Thoracic aorta (tissue), 2 donors: ENCODE measurements around the gene B3GNT2. TPM values are rescaled to one million over a fixed set of nuclear protein-coding genes. Genes with fewer than 3 reads are reported as not detected.

ENCODE experiments used
- ATAC-seq: fragments of 150-250 bp; one replicate; pipeline ENCODE4 v1.8.0; 2017; ENCODE audit warnings: low read depth; ENCODE audit not compliant: insufficient number of reproducible peaks, low FRiP score
- DNase-seq: peaks from one replicate; pipeline ENCODE4 v3.0.0-alpha.2; 2020; ENCODE audit warnings: low spot score
- H3K27ac ChIP-seq, 2 donors: fragments of 200-600 bp; sonication (generic); 1 replicate in 1 of 2; 2 replicates in 1 of 2; pipeline ENCODE4 v1.5.1; 2016; ENCODE audit warnings: mild to moderate bottlenecking in 2 of 2, moderate library complexity in 2 of 2
- H3K27me3 ChIP-seq: fragments of 200-600 bp; sonication (generic); replicated peaks from 2 replicates; pipeline ENCODE4 v1.6.0; 2016; ENCODE audit warnings: mild to moderate bottlenecking; ENCODE audit not compliant: insufficient read depth
- H3K36me3 ChIP-seq: fragments of 200-600 bp; sonication (generic); one replicate; pipeline ENCODE4 v1.5.1; 2016
- H3K4me1 ChIP-seq, 2 donors: fragments of 200-600 bp; sonication (generic); 1 replicate in 1 of 2; 2 replicates in 1 of 2; pipeline versions ENCODE4 v1.5.1 to v1.6.0; 2016; ENCODE audit warnings: low read depth in 2 of 2, mild to moderate bottlenecking in 1 of 2; ENCODE audit not compliant: control insufficient read depth in 1 of 2
- H3K4me3 ChIP-seq: fragments of 200-600 bp; sonication (generic); 2 replicates; pipeline ENCODE4 v1.5.1; 2016; ENCODE audit warnings: mild to moderate bottlenecking
- H3K9me3 ChIP-seq: fragments of 200-600 bp; sonication (generic); 2 replicates; pipeline ENCODE4 v1.5.1; 2016
- CTCF ChIP-seq: fragments of 200-600 bp; sonication (generic); IDR thresholded peaks from one replicate; pipeline ENCODE4 v1.5.1; 2019; ENCODE audit warnings: antibody characterized with exemption
- total RNA-seq, 2 donors: library from RNA; depleted of rRNA; stranded (reverse); fragments of >200 nt; gene quantifications; one replicate each; pipeline versions ENCODE4 v1.1.0 to v1.2.3, GENCODE V29; 2016

B3GNT2 gene
- total RNA-seq, 2 donors from 2014 or later: 20.1 to 27.9 TPM

GRCh38 chr2:62257466-62257865 is 61.6 kb downstream of the B3GNT2 start:
- Histone ChIP-seq H3K4me1 (no peaks in the 10 kb centered on the region), H3K4me3 (no peak overlapping the region), H3K27ac (no peak overlapping the region), H3K9me3 (no peaks in the 10 kb centered on the region), H3K36me3 (no peaks in the 10 kb centered on the region), H3K27me3 (no peaks in the 10 kb centered on the region)
- ATAC-seq (no peak), DNase-seq (no peak)
- no peak for TF ChIP-seq CTCF

GRCh38 chr2:62263076-62263715 is 67.3 kb downstream of the B3GNT2 start:
- H3K36me3 ChIP-seq: no peaks in the 10 kb centered on the region
- H3K27ac ChIP-seq: no peak overlapping the region
- TF ChIP-seq CTCF: no peak
- no peak overlapping the region for H3K4me3 ChIP-seq
- no peak for ATAC-seq
- DNase-seq: no peak
- H3K9me3 ChIP-seq: no peaks in the 10 kb centered on the region
- no peaks in the 10 kb centered on the region for H3K4me1 ChIP-seq
- no peaks in the 10 kb centered on the region for H3K27me3 ChIP-seq

- H3K4me3 ChIP-seq: no peak overlapping the region
- H3K9me3 ChIP-seq: no peaks in the 10 kb centered on the region
- no peak overlapping the region for H3K27ac ChIP-seq
- DNase-seq (no peak), ATAC-seq (no peak)
- no peaks in the 10 kb centered on the region for H3K27me3 ChIP-seq
- TF ChIP-seq CTCF: no peak
- no peaks in the 10 kb centered on the region for H3K36me3 ChIP-seq
- no peaks in the 10 kb centered on the region for H3K4me1 ChIP-seq
Measured at GRCh38 chr2:62264186-62264585, 68.3 kb downstream of the B3GNT2 start.

- Histone ChIP-seq H3K36me3 (no peaks in the 10 kb centered on the region), H3K9me3 (no peaks in the 10 kb centered on the region), H3K27me3 (no peaks in the 10 kb centered on the region), H3K4me3 (no peak overlapping the region), H3K27ac (no peak overlapping the region), H3K4me1 (no peaks in the 10 kb centered on the region)
- no peak for TF ChIP-seq CTCF
- DNase-seq: no peak
- no peak for ATAC-seq
Measured at GRCh38 chr2:62265106-62265505, 69.2 kb downstream of the B3GNT2 start.

- no peak overlapping the region for H3K27ac ChIP-seq
- no peaks in the 10 kb centered on the region for H3K27me3 ChIP-seq
Measured at GRCh38 chr2:62266433-62267038, 70.6 kb downstream of the B3GNT2 start.

More at GRCh38 chr2:62266433-62267038, 70.6 kb downstream of the B3GNT2 start:
- H3K4me3 ChIP-seq: no peak overlapping the region
- no peaks in the 10 kb centered on the region for H3K4me1 ChIP-seq
- ATAC-seq (peak; percentile 12), DNase-seq (no peak)
- no peaks in the 10 kb centered on the region for H3K9me3 ChIP-seq
- TF ChIP-seq CTCF: no peak
- H3K36me3 ChIP-seq: no peaks in the 10 kb centered on the region
